C4-2B (cell line): ENCODE measurements around the gene SIT1.

Experiments used
- ZFX ChIP-seq: fragments of 450-650 bp; IDR thresholded peaks from 2 replicates; pipeline ENCODE4 v1.6.1; 2017
- TF ChIP-seq, protein P1 (sequence below): fragments of 450-650 bp; conservative IDR thresholded peaks from 2 replicates; pipeline ENCODE4 v1.5.1; 2017; ENCODE audit warnings: mild to moderate bottlenecking

- TF ChIP-seq, protein P1, sequence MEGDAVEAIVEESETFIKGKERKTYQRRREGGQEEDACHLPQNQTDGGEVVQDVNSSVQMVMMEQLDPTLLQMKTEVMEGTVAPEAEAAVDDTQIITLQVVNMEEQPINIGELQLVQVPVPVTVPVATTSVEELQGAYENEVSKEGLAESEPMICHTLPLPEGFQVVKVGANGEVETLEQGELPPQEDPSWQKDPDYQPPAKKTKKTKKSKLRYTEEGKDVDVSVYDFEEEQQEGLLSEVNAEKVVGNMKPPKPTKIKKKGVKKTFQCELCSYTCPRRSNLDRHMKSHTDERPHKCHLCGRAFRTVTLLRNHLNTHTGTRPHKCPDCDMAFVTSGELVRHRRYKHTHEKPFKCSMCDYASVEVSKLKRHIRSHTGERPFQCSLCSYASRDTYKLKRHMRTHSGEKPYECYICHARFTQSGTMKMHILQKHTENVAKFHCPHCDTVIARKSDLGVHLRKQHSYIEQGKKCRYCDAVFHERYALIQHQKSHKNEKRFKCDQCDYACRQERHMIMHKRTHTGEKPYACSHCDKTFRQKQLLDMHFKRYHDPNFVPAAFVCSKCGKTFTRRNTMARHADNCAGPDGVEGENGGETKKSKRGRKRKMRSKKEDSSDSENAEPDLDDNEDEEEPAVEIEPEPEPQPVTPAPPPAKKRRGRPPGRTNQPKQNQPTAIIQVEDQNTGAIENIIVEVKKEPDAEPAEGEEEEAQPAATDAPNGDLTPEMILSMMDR: no peak
- TF ChIP-seq ZFX: no peak
These were observed 33.2 kb downstream of the SIT1 start for GRCh38 chr9:35617548-35617947.
